BLaER1 treated with 17β-estradiol and CSF1 and Interleukin-3, amounts not matched to agents 10 nM and 100 nM (cell line): ENCODE data around the gene PLXNB2.
A peak's percentile ranks its signal among the peaks of the same experiment; 100 is the strongest.

Source experiments
- H3K27ac ChIP-seq, 11 experiments: shearing (Covaris generic); formaldehyde crosslinking; 2 replicates each; pipeline ENCODE4 v1.8.1; 2022
- H3K27me3 ChIP-seq, 11 experiments: shearing (Covaris generic); formaldehyde crosslinking; 2 replicates each; pipeline ENCODE4 v1.8.1; 2022
- H3K36me3 ChIP-seq, 11 experiments: shearing (Covaris generic); formaldehyde crosslinking; 2 replicates each; pipeline ENCODE4 v1.8.1; 2022
- H3K4me1 ChIP-seq, 10 experiments: shearing (Covaris generic); formaldehyde crosslinking; 2 replicates each; pipeline ENCODE4 v1.8.1; 2022
- H3K4me2 ChIP-seq, 11 experiments: shearing (Covaris generic); formaldehyde crosslinking; 2 replicates each; pipeline ENCODE4 v1.8.1; 2022
- H3K4me3 ChIP-seq, 10 experiments: shearing (Covaris generic); formaldehyde crosslinking; 2 replicates each; pipeline ENCODE4 v1.8.1; 2022
- H3K9ac ChIP-seq, 11 experiments: shearing (Covaris generic); formaldehyde crosslinking; 2 replicates each; pipeline ENCODE4 v1.8.1; 2022
- H3K9me3 ChIP-seq, 11 experiments: shearing (Covaris generic); formaldehyde crosslinking; replicated peaks in 1 of 11; 2 replicates each; pipeline ENCODE4 v1.8.1; 2022
- H4K20me1 ChIP-seq, 11 experiments: shearing (Covaris generic); formaldehyde crosslinking; 2 replicates each; pipeline ENCODE4 v1.8.1; 2022
- Cebpa-rat ChIP-seq, 11 experiments: shearing (Covaris generic); IDR thresholded peaks; 2 replicates each; pipeline ENCODE4 v1.8.1; 2022

The PLXNB2 gene

DNA sequence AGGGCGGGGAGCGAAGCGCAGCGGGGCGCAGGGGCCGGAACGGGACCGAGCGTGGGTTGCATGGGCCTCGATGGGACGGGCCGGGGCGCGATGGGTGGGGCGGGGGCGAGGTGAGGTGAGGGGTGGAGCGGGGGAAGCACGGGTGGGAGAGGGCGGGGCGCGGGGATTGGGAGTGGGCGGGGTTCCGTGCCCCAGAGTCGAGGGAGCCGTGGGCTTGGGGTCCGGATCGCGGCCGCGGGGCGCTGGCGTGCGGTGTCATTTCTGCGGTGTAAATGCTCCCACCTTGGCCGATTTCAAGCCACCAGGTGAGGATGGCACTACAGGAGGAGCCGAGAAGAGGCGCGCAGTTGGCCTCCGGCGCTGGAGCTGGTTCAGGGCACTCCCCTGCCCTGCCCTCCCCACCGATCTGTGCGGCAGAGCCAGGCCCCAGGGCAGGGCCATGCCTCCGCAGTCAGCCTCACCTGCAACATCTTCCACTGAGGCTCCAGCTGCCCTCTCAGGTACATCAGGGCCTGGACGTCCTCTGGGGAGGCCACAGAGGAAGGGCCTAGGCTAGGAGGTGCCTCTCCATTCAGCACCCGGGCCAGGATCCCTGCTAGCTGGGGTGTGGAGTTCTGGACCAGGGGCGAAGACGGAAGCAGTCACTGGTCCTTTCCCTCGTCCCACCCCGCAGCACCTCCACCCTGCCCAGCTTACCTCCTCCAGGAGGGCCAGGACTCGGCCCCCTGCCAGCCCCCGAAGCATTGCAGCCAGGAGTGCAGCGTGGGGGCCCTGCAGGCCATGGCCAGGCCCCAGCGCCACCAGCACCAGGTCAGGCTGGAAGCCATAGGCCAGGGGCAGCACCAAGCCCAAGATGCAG is 62.0 kb downstream of the PLXNB2 start:
- H3K4me3 ChIP-seq: peak overlapping the region; percentile 79 to 95 (median 90)
- no peak for TF ChIP-seq Cebpa-rat (IDR thresholded peaks at IDR 0.05)
- peaks cover 10 to 87% (median 75%) of the 10 kb centered on the region in 11 experiments; a peak in 20 of 22 replicates for H4K20me1 ChIP-seq
- H3K4me2 ChIP-seq: peak overlapping the region; percentile 91 to 100 (median 98)
- H3K27me3 ChIP-seq: no peaks in the 10 kb centered on the region
- no peaks in the 10 kb centered on the region for H3K9me3 ChIP-seq
- peaks cover 64 to 82% (median 76%) of the 10 kb centered on the region in 10 experiments for H3K4me1 ChIP-seq
- H3K9ac ChIP-seq: peak overlapping the region; percentile 83 to 95 (median 89)
- H3K36me3 ChIP-seq: peaks cover 11 to 48% (median 28%) of the 10 kb centered on the region in 11 experiments; a peak in 21 of 22 replicates
- peak overlapping the region; percentile 59 to 95 (median 82); a peak in 21 of 22 replicates for H3K27ac ChIP-seq

- Histone ChIP-seq H4K20me1 (peaks cover 14 to 87% (median 75%) of the 10 kb centered on the region in 11 experiments; a peak in 20 of 22 replicates), H3K27me3 (no peaks in the 10 kb centered on the region), H3K4me3 (peak within 1 kb of the TSS; percentile 79 to 95 (median 90)), H3K4me2 (peak within 1 kb of the TSS; percentile 91 to 100 (median 98)), H3K9me3 (no peaks in the 10 kb centered on the region), H3K36me3 (peaks cover 19 to 51% (median 37%) of the 10 kb centered on the region in 11 experiments), H3K4me1 (peaks cover 57 to 79% (median 71%) of the 10 kb centered on the region in 10 experiments), H3K27ac (peak within 1 kb of the TSS; percentile 59 to 95 (median 82)), H3K9ac (peak within 1 kb of the TSS; percentile 83 to 95 (median 89))
- no peak for TF ChIP-seq Cebpa-rat (IDR thresholded peaks at IDR 0.05)
Observed at GRCh38 chr22:50244420-50245213, 62.8 kb downstream of the PLXNB2 start, which contains the start of gene TUBGCP6. TSS of gene TUBGCP6 (minus strand) at chr22:50245023. CDS start at chr22:50244459, 564 bp downstream.

- H3K4me3 ChIP-seq: peak overlapping the region; percentile 79 to 95 (median 90)
- no peak for TF ChIP-seq Cebpa-rat (IDR thresholded peaks at IDR 0.05)
- H3K9ac ChIP-seq: peak overlapping the region; percentile 83 to 95 (median 89)
- peaks cover 19 to 90% (median 80%) of the 10 kb centered on the region in 11 experiments; a peak in 20 of 22 replicates for H4K20me1 ChIP-seq
- H3K27me3 ChIP-seq: no peaks in the 10 kb centered on the region
- no peaks in the 10 kb centered on the region for H3K9me3 ChIP-seq
- peak overlapping the region; percentile 59 to 95 (median 82); a peak in 21 of 22 replicates for H3K27ac ChIP-seq
- peak overlapping the region; percentile 91 to 100 (median 97) for H3K4me2 ChIP-seq
- H3K4me1 ChIP-seq: peaks cover 56 to 81% (median 73%) of the 10 kb centered on the region in 10 experiments
- H3K36me3 ChIP-seq: peaks cover 20 to 53% (median 43%) of the 10 kb centered on the region in 11 experiments
Observed at GRCh38 chr22:50243685-50244419, 63.6 kb downstream of the PLXNB2 start.

- peaks cover 20 to 42% (median 38%) of the 10 kb centered on the region in 11 experiments for H3K36me3 ChIP-seq
- peak overlapping the region; percentile 83 to 95 (median 89) for H3K9ac ChIP-seq
- peak overlapping the region; percentile 79 to 95 (median 90) for H3K4me3 ChIP-seq
- H4K20me1 ChIP-seq: peaks cover 24 to 90% (median 78%) of the 10 kb centered on the region in 11 experiments; a peak in 21 of 22 replicates
- no peaks in the 10 kb centered on the region for H3K9me3 ChIP-seq
- H3K27me3 ChIP-seq: no peaks in the 10 kb centered on the region
- no peak for TF ChIP-seq Cebpa-rat (IDR thresholded peaks at IDR 0.05)
- H3K4me2 ChIP-seq: peak overlapping the region; percentile 91 to 100 (median 97)
- no peak overlapping the region; a peak in 1 of 22 replicates for H3K27ac ChIP-seq
- H3K4me1 ChIP-seq: peaks cover 50 to 81% (median 73%) of the 10 kb centered on the region in 10 experiments
Observed at GRCh38 chr22:50242406-50242949, 65.0 kb downstream of the PLXNB2 start.

GRCh38 chr22:50238755-50239154 is 68.7 kb downstream of the PLXNB2 start:
- Histone ChIP-seq H3K27ac (peak overlapping the region in 1 of 11 experiments; percentile 47; a peak in 2 of 22 replicates), H3K36me3 (peaks cover 10 to 31% (median 25%) of the 10 kb centered on the region in 11 experiments; a peak in 19 of 22 replicates), H3K4me3 (no peak overlapping the region), H3K4me1 (peaks cover 51 to 86% (median 77%) of the 10 kb centered on the region in 10 experiments), H3K4me2 (peak overlapping the region; percentile 25 to 97 (median 53); a peak in 20 of 22 replicates), H3K9ac (peak overlapping the region in 8 of 11 experiments; percentile 18 to 59 (median 36); a peak in 9 of 22 replicates), H3K27me3 (no peaks in the 10 kb centered on the region), H3K9me3 (peaks cover 0 to 9% (median 0%) of the 10 kb centered on the region in 11 experiments; a peak in 2 of 22 replicates), H4K20me1 (peaks cover 62 to 100% (median 92%) of the 10 kb centered on the region in 11 experiments)
- TF ChIP-seq Cebpa-rat (IDR thresholded peaks at IDR 0.05): no peak

DNA sequence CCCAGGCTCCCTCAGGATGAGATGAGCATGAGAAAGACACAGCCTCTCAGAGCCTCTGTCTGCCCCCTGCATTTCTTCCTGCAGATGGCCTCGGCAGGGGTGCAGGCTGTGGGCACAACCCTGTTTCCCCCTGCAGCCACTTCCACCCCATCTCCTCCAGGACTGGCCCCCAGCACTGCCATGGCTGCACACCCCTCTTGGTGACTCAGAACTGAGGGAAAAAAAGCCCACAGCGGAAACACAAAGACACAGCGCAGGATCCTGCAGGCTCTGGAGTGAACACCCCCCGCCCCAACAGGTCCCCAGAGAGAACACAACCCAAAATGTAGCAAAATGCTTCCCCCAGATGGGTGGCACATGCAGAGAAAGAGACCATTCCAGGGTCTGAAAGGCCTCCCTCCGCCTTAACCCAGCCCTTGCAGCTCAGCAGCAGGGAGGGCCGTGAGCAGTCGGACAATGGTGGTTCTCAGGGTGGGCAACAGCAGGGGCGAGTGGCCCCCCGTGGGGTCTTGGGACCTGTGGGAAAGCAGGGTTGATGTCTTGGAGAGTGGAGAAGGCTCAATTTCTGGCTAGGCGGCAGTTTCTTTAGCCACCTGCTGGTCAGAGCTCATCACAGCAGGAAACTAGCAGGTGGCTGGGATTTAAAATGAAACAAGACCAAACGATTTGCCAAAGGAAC is 70.6 kb downstream of the PLXNB2 start:
- peaks cover 69 to 100% (median 92%) of the 10 kb centered on the region in 11 experiments for H4K20me1 ChIP-seq
- H3K36me3 ChIP-seq: peaks cover 21 to 50% (median 40%) of the 10 kb centered on the region in 11 experiments; a peak in 21 of 22 replicates
- H3K4me1 ChIP-seq: peaks cover 32 to 85% (median 65%) of the 10 kb centered on the region in 10 experiments
- peak overlapping the region in 8 of 11 experiments; percentile 54 to 77 (median 60); a peak in 16 of 22 replicates for H3K27ac ChIP-seq
- peak overlapping the region; percentile 38 to 70 (median 57); a peak in 18 of 22 replicates for H3K9ac ChIP-seq
- H3K4me3 ChIP-seq: peak overlapping the region in 8 of 10 experiments; percentile 4 to 58 (median 42); a peak in 10 of 20 replicates
- H3K27me3 ChIP-seq: no peaks in the 10 kb centered on the region
- TF ChIP-seq Cebpa-rat (IDR thresholded peaks at IDR 0.05): no peak
- peaks cover 0 to 9% (median 0%) of the 10 kb centered on the region in 11 experiments; a peak in 2 of 22 replicates for H3K9me3 ChIP-seq
- H3K4me2 ChIP-seq: peak overlapping the region; percentile 68 to 98 (median 93)

DNA sequence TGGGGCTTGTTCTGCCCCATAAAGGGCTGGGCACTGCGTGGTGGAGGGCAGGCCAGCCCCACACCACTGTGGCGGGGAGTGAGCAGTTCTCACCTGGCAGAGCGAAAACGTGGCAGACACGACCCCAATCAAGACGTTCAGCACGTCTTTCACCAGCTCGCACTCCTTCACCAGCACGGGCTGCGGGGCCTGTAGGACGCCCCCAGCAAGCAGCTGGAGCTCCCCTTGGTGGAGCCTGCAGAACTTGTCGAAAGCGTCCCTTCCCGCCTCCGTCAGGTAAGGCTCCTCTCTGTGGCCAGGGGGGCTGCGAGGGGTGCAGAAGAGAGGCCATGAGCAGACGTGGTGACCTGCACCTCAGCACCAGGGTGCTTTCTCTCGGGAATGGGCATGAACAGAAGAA is 74.2 kb downstream of the PLXNB2 start:
- TF ChIP-seq Cebpa-rat (IDR thresholded peaks at IDR 0.05): no peak
- Histone ChIP-seq H3K4me3 (no peak overlapping the region), H3K27me3 (peaks cover 0 to 8% (median 0%) of the 10 kb centered on the region in 11 experiments; a peak in 3 of 22 replicates), H3K9ac (peak overlapping the region in 1 of 11 experiments; percentile 29; a peak in 1 of 22 replicates), H3K9me3 (peaks cover 0 to 9% (median 0%) of the 10 kb centered on the region in 11 experiments; a peak in 2 of 22 replicates), H3K4me2 (no peak overlapping the region; a peak in 2 of 22 replicates), H3K36me3 (peaks cover 11 to 68% (median 36%) of the 10 kb centered on the region in 11 experiments; a peak in 20 of 22 replicates), H3K27ac (no peak overlapping the region), H3K4me1 (peaks cover 18 to 86% (median 73%) of the 10 kb centered on the region in 10 experiments), H4K20me1 (peaks cover 58 to 98% (median 81%) of the 10 kb centered on the region in 11 experiments)
